ENCODE data around the gene TTC4.

Gene TTC4

DNA sequence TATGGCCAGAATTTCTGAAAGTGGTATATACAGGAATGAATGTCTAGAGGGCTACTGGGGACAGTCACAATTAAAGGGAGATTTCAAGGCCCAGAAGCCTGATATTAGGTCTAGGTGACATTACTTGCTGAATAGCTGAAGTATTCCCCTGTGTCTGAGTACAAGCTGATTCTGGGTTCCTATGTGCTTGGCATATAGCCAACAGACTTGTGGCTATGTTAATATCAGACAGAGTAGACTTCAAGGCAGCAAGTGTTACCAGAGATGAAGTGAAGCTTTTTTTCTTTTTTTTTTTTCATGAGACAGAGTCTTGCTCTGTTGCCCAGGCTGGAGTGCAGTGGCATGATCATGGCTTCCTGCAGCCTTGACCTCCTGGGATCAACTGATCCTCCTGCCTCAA, 8.3 kb downstream of the TTC4 start:
- H3K79me2 ChIP-seq (ENCODE audit: low read length) = peaks cover 4% of the 10 kb centered on the region; the same call in 1 of the 2 replicates
- no peaks in the 10 kb centered on the region for H3K9me2 ChIP-seq (replicated peaks; ENCODE audit: insufficient read depth, low read length)
- DNase-seq = no peak
- no peaks in the 10 kb centered on the region for H3K4me1 ChIP-seq (ENCODE audit: low read length)
- H3K9ac ChIP-seq (ENCODE audit: low read length) = no peak overlapping the region
- peaks cover 3% of the 10 kb centered on the region; the same call in 1 of the 2 replicates for H3K36me3 ChIP-seq (replicated peaks; ENCODE audit: insufficient read depth, low read length)
- no peaks in the 10 kb centered on the region for H4K20me1 ChIP-seq (ENCODE audit: insufficient read depth, low read length)
- no peak overlapping the region for H2AFZ ChIP-seq (ENCODE audit: low read length)
- no peaks in the 10 kb centered on the region for H3F3A ChIP-seq (ENCODE audit: insufficient read depth, low read length)
- TF ChIP-seq, protein P1, sequence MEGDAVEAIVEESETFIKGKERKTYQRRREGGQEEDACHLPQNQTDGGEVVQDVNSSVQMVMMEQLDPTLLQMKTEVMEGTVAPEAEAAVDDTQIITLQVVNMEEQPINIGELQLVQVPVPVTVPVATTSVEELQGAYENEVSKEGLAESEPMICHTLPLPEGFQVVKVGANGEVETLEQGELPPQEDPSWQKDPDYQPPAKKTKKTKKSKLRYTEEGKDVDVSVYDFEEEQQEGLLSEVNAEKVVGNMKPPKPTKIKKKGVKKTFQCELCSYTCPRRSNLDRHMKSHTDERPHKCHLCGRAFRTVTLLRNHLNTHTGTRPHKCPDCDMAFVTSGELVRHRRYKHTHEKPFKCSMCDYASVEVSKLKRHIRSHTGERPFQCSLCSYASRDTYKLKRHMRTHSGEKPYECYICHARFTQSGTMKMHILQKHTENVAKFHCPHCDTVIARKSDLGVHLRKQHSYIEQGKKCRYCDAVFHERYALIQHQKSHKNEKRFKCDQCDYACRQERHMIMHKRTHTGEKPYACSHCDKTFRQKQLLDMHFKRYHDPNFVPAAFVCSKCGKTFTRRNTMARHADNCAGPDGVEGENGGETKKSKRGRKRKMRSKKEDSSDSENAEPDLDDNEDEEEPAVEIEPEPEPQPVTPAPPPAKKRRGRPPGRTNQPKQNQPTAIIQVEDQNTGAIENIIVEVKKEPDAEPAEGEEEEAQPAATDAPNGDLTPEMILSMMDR (IDR thresholded peaks at IDR 0.05; ENCODE audit: low read length) = no peak
- no peak for TF ChIP-seq EZH2 (optimal IDR thresholded peaks at IDR 0.05; ENCODE audit: low read depth, low read length)
- no peak for TF ChIP-seq EZH2phosphoT487 (IDR thresholded peaks at IDR 0.05; ENCODE audit: low read length)
- H3K4me3 ChIP-seq (ENCODE audit: low read length) = no peak overlapping the region
- H3K9me3 ChIP-seq (replicated peaks; ENCODE audit: insufficient read depth, low read length) = no peaks in the 10 kb centered on the region
- no peak overlapping the region for H3K27ac ChIP-seq (ENCODE audit: low read length)
- no peaks in the 10 kb centered on the region for H3K27me3 ChIP-seq (replicated peaks; ENCODE audit: insufficient read depth, low read length)
- no peak overlapping the region for H3K4me2 ChIP-seq (ENCODE audit: low read depth, low read length)

DNA sequence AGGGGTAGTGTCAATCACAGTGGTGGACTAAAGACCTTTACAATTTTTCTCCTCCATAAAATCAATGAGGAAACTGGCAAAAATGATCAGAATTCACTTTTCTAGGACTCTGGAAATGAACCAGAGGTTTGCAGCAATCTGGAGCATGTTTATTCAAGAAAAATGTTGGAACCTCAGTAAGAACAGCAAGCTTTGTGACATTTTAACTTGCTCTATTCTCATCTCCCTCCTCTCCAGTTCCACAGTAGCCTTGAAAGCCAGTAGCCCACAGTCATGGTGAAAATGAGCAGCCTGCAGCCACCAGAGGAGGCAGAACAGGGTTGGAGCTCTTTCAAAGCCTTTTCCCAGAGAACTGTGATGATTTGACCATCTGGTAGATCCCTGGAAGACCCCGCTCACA, 9.1 kb downstream of the TTC4 start:
- no peaks in the 10 kb centered on the region for H3K9me3 ChIP-seq (replicated peaks; ENCODE audit: insufficient read depth, low read length)
- no peaks in the 10 kb centered on the region for H3K27me3 ChIP-seq (replicated peaks; ENCODE audit: insufficient read depth, low read length)
- DNase-seq = no peak
- H3K27ac ChIP-seq (ENCODE audit: low read length) = no peak overlapping the region
- H3K4me3 ChIP-seq (ENCODE audit: low read length) = no peak overlapping the region
- no peak overlapping the region for H3K9ac ChIP-seq (ENCODE audit: low read length)
- no peak overlapping the region for H3K4me2 ChIP-seq (ENCODE audit: low read depth, low read length)
- H2AFZ ChIP-seq (ENCODE audit: low read length) = no peak overlapping the region
- peaks cover 3% of the 10 kb centered on the region; the same call in 1 of the 2 replicates for H3K36me3 ChIP-seq (replicated peaks; ENCODE audit: insufficient read depth, low read length)
- H3F3A ChIP-seq (ENCODE audit: insufficient read depth, low read length) = no peaks in the 10 kb centered on the region
- H3K9me2 ChIP-seq (replicated peaks; ENCODE audit: insufficient read depth, low read length) = no peaks in the 10 kb centered on the region
- TF ChIP-seq, protein P1 (IDR thresholded peaks at IDR 0.05; ENCODE audit: low read length) = no peak
- no peak for TF ChIP-seq EZH2phosphoT487 (IDR thresholded peaks at IDR 0.05; ENCODE audit: low read length)
- no peaks in the 10 kb centered on the region for H3K4me1 ChIP-seq (ENCODE audit: low read length)
- H3K79me2 ChIP-seq (ENCODE audit: low read length) = no peaks in the 10 kb centered on the region
- no peaks in the 10 kb centered on the region for H4K20me1 ChIP-seq (ENCODE audit: insufficient read depth, low read length)

DNA sequence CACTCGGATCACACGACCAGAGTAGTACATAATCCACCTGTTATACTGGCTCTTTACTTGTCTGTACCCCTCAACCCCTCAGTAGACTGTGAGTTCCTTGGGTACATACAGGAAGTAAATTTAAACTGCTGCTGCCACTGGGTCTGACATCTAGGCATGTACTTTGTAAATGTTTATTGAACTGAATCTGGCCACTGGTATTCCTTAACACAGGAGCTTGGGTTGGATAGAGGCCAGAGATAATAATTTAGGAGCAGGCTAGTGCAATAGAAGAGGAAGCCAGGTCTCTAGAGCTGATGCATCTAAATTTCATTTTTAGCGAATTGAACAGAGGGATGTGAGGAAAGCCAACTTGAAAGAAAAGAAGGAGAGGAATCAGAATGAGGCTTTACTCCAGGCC, 12.4 kb downstream of the TTC4 start:
- no peak overlapping the region for H3K27ac ChIP-seq (ENCODE audit: low read length)
- H3K4me2 ChIP-seq (ENCODE audit: low read depth, low read length) = no peak overlapping the region
- H3K79me2 ChIP-seq (ENCODE audit: low read length) = no peaks in the 10 kb centered on the region
- H3K9me3 ChIP-seq (replicated peaks; ENCODE audit: insufficient read depth, low read length) = no peaks in the 10 kb centered on the region
- no peaks in the 10 kb centered on the region for H3F3A ChIP-seq (ENCODE audit: insufficient read depth, low read length)
- no peak for DNase-seq
- no peaks in the 10 kb centered on the region for H4K20me1 ChIP-seq (ENCODE audit: insufficient read depth, low read length)
- 0 out of 2 replicates have a peak, but pooled peaks cover 4% of the 10 kb centered on the region for H3K36me3 ChIP-seq (replicated peaks; ENCODE audit: insufficient read depth, low read length)
- no peak overlapping the region for H2AFZ ChIP-seq (ENCODE audit: low read length)
- H3K4me3 ChIP-seq (ENCODE audit: low read length) = no peak overlapping the region
- TF ChIP-seq, protein P1 (IDR thresholded peaks at IDR 0.05; ENCODE audit: low read length) = no peak
- TF ChIP-seq EZH2 (optimal IDR thresholded peaks at IDR 0.05; ENCODE audit: low read depth, low read length) (no peak), EZH2phosphoT487 (IDR thresholded peaks at IDR 0.05; ENCODE audit: low read length) (no peak)
- no peak overlapping the region for H3K9ac ChIP-seq (ENCODE audit: low read length)
- H3K4me1 ChIP-seq (ENCODE audit: low read length) = no peaks in the 10 kb centered on the region
- no peaks in the 10 kb centered on the region for H3K9me2 ChIP-seq (replicated peaks; ENCODE audit: insufficient read depth, low read length)
- no peaks in the 10 kb centered on the region for H3K27me3 ChIP-seq (replicated peaks; ENCODE audit: insufficient read depth, low read length)

Measured in MM.1S (cell line).